C4-2B (cell line): ENCODE data around the gene SYPL2.

Experiments used
- H3K27ac ChIP-seq: fragments of 450-650 bp; 2 replicates; pipeline ENCODE4 v1.5.1; 2017
- ZFX ChIP-seq: fragments of 450-650 bp; IDR thresholded peaks from 2 replicates; pipeline ENCODE4 v1.6.1; 2017
- TF ChIP-seq, protein P1 (sequence below): fragments of 450-650 bp; conservative IDR thresholded peaks from 2 replicates; pipeline ENCODE4 v1.5.1; 2017; ENCODE audit warnings: mild to moderate bottlenecking

The SYPL2 gene

DNA sequence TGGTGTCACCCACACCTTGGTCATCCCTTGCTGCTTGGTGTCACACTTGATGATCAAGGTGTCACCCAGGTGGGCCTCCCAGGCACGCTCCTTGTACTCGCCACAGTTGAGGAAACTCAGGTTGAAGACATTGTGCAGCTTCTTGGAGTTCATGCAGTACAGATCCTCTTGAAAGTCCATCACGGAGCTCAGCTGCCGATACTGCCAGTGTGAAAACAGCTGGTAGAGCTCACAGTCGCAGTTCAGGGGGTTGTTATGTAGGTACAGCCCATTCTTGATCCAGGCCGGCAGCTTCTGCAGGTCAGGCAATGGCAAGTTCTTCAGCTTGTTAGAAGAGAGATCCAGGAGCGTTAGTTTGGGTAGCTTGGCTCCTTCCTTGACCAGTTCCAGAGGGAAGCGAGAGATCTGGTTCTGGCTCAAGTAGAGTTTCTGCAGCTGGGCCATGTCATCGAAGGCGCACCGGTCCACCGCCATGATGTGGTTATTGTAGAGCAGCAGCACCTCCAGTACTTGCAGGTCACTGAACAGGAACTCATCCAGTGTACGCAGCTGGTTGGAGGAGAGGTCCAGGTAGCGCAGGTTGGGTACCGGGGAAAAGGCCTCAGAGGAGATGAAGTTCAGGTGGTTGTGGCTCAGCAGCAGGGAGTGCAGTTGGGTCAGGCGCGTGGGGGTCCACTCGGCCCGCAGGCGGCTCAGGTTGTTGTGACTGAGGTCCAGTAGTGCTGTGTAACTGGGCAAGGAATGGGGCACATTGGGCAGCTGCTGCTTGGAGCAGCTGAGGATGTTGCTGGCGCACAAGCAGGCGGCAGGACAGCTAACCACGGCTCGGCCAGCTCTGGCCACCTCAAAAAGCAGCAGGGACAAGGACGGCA is 41.9 kb downstream of the SYPL2 start:
- no peak for TF ChIP-seq ZFX
- TF ChIP-seq, protein P1, sequence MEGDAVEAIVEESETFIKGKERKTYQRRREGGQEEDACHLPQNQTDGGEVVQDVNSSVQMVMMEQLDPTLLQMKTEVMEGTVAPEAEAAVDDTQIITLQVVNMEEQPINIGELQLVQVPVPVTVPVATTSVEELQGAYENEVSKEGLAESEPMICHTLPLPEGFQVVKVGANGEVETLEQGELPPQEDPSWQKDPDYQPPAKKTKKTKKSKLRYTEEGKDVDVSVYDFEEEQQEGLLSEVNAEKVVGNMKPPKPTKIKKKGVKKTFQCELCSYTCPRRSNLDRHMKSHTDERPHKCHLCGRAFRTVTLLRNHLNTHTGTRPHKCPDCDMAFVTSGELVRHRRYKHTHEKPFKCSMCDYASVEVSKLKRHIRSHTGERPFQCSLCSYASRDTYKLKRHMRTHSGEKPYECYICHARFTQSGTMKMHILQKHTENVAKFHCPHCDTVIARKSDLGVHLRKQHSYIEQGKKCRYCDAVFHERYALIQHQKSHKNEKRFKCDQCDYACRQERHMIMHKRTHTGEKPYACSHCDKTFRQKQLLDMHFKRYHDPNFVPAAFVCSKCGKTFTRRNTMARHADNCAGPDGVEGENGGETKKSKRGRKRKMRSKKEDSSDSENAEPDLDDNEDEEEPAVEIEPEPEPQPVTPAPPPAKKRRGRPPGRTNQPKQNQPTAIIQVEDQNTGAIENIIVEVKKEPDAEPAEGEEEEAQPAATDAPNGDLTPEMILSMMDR: no peak

DNA sequence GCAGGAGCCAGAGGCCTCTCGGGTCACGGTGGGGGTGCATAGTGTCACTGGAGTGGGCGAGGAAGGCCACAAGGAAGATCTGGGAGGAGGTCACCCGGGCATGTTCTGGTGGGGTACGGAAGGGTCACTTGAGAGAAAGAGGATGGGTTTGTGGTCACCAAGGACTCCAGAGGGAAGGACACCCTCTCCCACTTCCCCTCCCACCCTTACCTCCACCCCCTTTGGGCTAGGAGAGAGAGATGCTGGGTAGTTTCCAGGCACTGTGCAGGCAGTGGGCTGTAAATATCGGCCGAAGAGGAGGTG is 42.5 kb downstream of the SYPL2 start:
- TF ChIP-seq, protein P1: no peak
- no peak for TF ChIP-seq ZFX
- H3K27ac ChIP-seq: no peak overlapping the region

More for the DNA sequence above, 41.9 kb downstream of the SYPL2 start:
- H3K27ac ChIP-seq: no peak overlapping the region

DNA sequence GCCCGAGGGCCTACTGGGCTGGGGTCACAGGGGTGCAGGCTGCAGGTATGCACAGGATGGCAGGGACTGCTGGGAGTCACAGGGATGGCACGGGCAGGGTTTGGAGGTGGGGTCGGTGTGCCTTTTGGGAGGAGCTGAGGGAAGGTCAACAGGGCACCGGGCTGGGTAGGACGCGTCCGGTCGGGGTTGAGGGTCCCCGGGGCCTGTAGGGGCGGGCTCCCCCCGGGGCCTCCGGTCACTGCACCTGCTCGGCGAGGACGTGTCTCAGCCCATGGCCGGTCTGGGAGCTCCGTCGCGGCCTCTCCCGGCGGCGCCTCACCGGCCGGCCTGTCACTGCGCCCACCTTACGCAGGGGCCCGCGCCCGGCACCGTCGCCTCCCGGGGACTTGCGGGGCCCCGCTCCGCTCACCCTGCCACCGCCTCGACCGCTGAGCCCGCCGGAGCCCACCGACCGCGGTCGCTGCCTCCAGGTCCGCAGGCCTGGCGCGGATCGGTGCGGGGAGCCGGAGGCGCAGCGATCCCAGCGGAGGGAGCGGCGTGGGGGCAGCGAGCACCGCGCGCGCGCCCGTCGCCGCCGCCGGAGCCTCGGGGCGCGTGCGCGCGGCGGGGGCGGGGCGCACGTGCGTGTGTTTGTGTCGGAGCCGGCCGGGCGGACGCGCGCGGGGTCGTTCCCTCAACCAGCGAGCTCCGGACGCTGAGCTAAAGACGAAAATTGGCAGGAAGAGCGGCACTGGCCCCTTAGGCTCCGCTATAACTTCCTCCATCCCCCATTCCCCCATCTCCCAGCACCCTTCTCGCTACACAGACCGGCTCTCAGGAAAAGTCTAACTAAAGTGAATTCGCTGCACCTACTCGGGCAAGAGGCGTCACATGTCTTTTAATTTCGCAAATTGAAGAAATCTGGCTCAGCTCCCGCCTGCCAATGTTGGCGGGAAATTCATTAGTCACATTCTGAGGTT is 43.1 kb downstream of the SYPL2 start, which contains the start of gene AMIGO1:
Gene AMIGO1 (minus strand): TSS at position 552 of the 959 bp plus-strand sequence. CDS start 815 bp downstream, outside the sequence.
- peak within 1 kb of the TSS; percentile 44 for H3K27ac ChIP-seq
- TF ChIP-seq, protein P1: no peak
- TF ChIP-seq ZFX: peak; percentile 46

DNA sequence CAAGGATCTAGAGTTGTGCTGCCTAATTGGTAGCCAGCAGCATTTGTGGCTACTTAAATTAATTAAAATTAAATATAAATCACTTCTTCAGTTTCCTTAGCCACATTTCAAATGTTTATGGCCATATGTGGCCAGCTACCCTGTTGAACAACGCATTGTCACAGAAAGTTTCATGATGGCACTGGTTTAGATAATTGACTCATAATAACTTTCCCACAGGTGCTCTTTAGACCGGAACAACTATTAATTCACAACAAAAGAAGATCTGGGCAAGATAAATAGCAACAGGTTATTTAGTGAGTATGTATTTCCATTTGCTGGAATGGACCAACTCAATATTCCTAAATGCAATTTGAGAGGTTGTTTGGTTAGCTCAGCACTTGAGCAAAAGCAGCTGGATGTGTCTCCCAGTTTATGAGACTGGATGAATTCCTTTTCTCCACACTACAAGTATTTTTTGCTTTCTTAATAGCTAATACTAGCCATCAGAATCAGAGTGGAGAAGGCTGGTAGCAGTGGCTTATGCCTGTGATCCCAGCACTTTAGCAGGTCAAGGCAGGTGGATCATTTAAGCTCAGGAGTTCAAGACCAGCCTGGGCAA is 46.9 kb downstream of the SYPL2 start:
- no peak for TF ChIP-seq ZFX
- TF ChIP-seq, protein P1: no peak
- H3K27ac ChIP-seq: no peak overlapping the region

DNA sequence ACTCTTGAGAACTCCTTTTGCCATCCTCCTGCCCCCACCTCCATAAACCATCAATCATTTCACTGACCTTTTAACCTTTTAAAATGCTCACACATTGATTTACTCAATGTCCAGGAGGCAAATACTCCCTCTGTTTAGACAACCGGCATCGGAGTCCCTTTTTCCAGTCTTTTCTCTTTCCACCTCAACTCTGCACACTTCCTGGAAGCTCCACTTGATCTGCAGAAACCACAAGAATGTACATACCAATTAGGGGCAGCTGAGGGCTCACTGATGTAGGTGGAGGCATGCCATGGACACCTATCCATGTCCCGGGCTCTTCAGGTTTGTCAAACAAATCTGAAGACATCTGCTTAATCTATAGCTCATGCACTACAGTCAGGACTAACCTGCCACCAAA is 48.5 kb downstream of the SYPL2 start:
- no peak overlapping the region for H3K27ac ChIP-seq
- TF ChIP-seq ZFX: no peak
- TF ChIP-seq, protein P1: no peak

DNA sequence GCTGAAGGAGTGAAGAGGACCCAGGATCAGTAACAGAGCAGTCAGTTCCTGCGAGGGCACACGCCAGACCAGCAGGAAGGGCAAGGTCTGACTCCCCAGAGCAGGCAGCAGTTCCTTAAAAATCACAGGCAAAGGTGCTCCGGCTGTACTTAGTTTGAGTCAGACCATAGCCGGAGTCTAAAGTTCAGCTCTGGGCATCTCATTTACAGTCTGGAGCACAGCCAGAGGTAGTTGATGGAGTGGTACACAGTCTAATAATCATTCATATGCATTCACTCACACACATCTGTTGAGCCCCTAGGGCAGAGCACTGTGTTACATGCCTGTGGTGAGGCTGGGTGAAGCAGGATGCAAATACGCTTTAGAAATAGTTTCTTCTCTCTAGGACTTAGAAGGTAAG is 50.5 kb downstream of the SYPL2 start:
- no peak overlapping the region for H3K27ac ChIP-seq
- TF ChIP-seq, protein P1: no peak
- no peak for TF ChIP-seq ZFX
